Amygdala (tissue), 56 donors: ENCODE results near the gene PLA2G5.
"Not testable (repeated sequence)": the region's sequence is repeated elsewhere in the genome, so short reads cannot be mapped to it uniquely, and the experiment has no call there.

ENCODE experiments used
- DNase-seq, 56 donors: peaks; one replicate each; lab custom pipeline; 2025; lab: John Stamatoyannopoulos, UW

Gene PLA2G5

GRCh38 chr1:20069874-20070273, at the start of gene PLA2G5:
Gene PLA2G5 (plus strand): TSS chr1:20070194. CDS start chr1:20084831, 14,637 bp downstream.
- DNase-seq = peak in 34 of 56 donors; percentile 2 to 68 (median 28)

- DNase-seq = no peak
These were observed 41.9 kb upstream of the PLA2G5 start for GRCh38 chr1:20028125-20028524.

- DNase-seq = no peak
These were observed 41.3 kb upstream of the PLA2G5 start for GRCh38 chr1:20028726-20029125.

GRCh38 chr1:20029178-20029912, 40.6 kb upstream of the PLA2G5 start:
- DNase-seq = no peak

- not testable (repeated sequence) for DNase-seq
These were observed 39.4 kb upstream of the PLA2G5 start for GRCh38 chr1:20030436-20031151.

GRCh38 chr1:20031161-20031560, 38.8 kb upstream of the PLA2G5 start:
- DNase-seq = no peak

- DNase-seq = no peak
These were observed 38.2 kb upstream of the PLA2G5 start for GRCh38 chr1:20031836-20032235.

- DNase-seq = no peak
These were observed 37.6 kb upstream of the PLA2G5 start for GRCh38 chr1:20032425-20032824.

- no peak for DNase-seq
These were observed 36.6 kb upstream of the PLA2G5 start for GRCh38 chr1:20033420-20033819.

- no peak for DNase-seq
These were observed 34.9 kb upstream of the PLA2G5 start for GRCh38 chr1:20035114-20035513.

GRCh38 chr1:20037877-20038276, 32.1 kb upstream of the PLA2G5 start:
- DNase-seq = no peak

GRCh38 chr1:20047096-20047495, 22.9 kb upstream of the PLA2G5 start:
- no peak for DNase-seq

GRCh38 chr1:20048563-20048962, 21.4 kb upstream of the PLA2G5 start:
- no peak for DNase-seq

GRCh38 chr1:20049056-20049798, 20.8 kb upstream of the PLA2G5 start:
- DNase-seq = not testable (repeated sequence)

- no peak for DNase-seq
These were observed 18.7 kb upstream of the PLA2G5 start for GRCh38 chr1:20051218-20051829.

GRCh38 chr1:20052386-20052785, 17.6 kb upstream of the PLA2G5 start:
- DNase-seq = no peak

- no peak for DNase-seq
These were observed 12.0 kb upstream of the PLA2G5 start for GRCh38 chr1:20057886-20058420.

- peak in 12 of 56 donors; percentile 8 to 59 (median 26) for DNase-seq
These were observed 11.5 kb upstream of the PLA2G5 start for GRCh38 chr1:20058531-20058930.

- peak in 3 of 56 donors; percentile 4 to 24 (median 23) for DNase-seq
These were observed 10.1 kb upstream of the PLA2G5 start for GRCh38 chr1:20059847-20060246.

GRCh38 chr1:20060791-20061190, 9.2 kb upstream of the PLA2G5 start:
- DNase-seq = not testable (repeated sequence)
